Heart right ventricle (tissue), 16 donors: ENCODE data around the gene HYKK. TPM values are rescaled to one million over a fixed set of nuclear protein-coding genes. Genes with fewer than 3 reads are reported as not detected.

Experiments
- ATAC-seq, 8 donors: fragments of 200-7000 bp; cut with Tn5 transposase; one replicate each; pipeline ENCODE4 v1.9.1; 2020; ENCODE audit warnings: mild to moderate bottlenecking in 8 of 8, moderate library complexity in 8 of 8, moderate number of reproducible peaks in 1 of 8
- DNase-seq, 2 donors: peaks; one replicate each; pipeline ENCODE4 v3.0.0-alpha.2; 2020
- H3K27ac ChIP-seq, 10 donors: fragments of 200-600 bp; sonication (generic) in 2 of 10; one replicate each; pipeline versions ENCODE4 v1.5.0 to v1.8.0; 2020 to 2022; ENCODE audit warnings: mild to moderate bottlenecking in 3 of 10
- H3K27me3 ChIP-seq, 7 donors: fragments of 200-600 bp; one replicate each; pipeline ENCODE4 v1.8.0; 2021 to 2022; ENCODE audit warnings: mild to moderate bottlenecking in 2 of 7
- H3K36me3 ChIP-seq, 9 donors: fragments of 200-600 bp; sonication (generic) in 1 of 9; one replicate each; pipeline versions ENCODE4 v1.5.0 to v1.8.0; 2020 to 2022; ENCODE audit warnings: mild to moderate bottlenecking in 2 of 9
- H3K4me1 ChIP-seq, 9 donors: fragments of 200-600 bp; sonication (generic) in 1 of 9; one replicate each; pipeline versions ENCODE4 v1.5.0 to v1.8.0; 2020 to 2022; ENCODE audit warnings: mild to moderate bottlenecking in 4 of 9
- H3K4me3 ChIP-seq, 10 donors: fragments of 200-600 bp; sonication (generic) in 2 of 10; one replicate each; pipeline versions ENCODE4 v1.5.0 to v1.8.0; 2020 to 2022; ENCODE audit warnings: mild to moderate bottlenecking in 7 of 10, moderate library complexity in 2 of 10
- H3K9me3 ChIP-seq, 11 donors: fragments of 200-600 bp in 10 of 11; sonication (generic) in 2 of 11; one replicate each; pipeline versions ENCODE4 v1.5.0 to v1.8.0; 2013 to 2022; ENCODE audit warnings: mild to moderate bottlenecking in 2 of 11, control low read depth in 1 of 11, moderate library complexity in 1 of 11
- CTCF ChIP-seq, 9 donors: fragments of 200-600 bp; sonication (generic) in 2 of 9; IDR thresholded peaks; one replicate each; pipeline versions ENCODE4 v1.5.0 to v1.8.0; 2021 to 2022; ENCODE audit warnings: antibody characterized with exemption in 9 of 9, mild to moderate bottlenecking in 5 of 9, moderate library complexity in 1 of 9
- WGBS, 2 donors: extraction: QIAGEN DNeasy Blood & Tissue Kit; methylation state at CpG; one replicate each; pipeline ENCODE4 v1.1.7; 2013; ENCODE audit warnings: inconsistent platforms in 1 of 2; 5-methylcytosine and 5-hydroxymethylcytosine counted together
- intact Hi-C, 10 donors: fragments of 100-400 bp; cut with DNase I; formaldehyde crosslinking; loops; one replicate each; pipeline versions ENCODE4 v1.11.1 to v1.14.2; 2022
- polyA plus RNA-seq, 2 donors: library from polyadenylated mRNA; stranded (reverse); fragments of 200-250 nt; gene quantifications; one replicate each; pipeline ENCODE4 v1.2.3, GENCODE V29; 2013
- total RNA-seq, 10 donors: library from RNA; stranded (reverse); fragmentation: NEBNext Ultra II Directional in 3 of 10; extraction: Animal tissue kit (Norgen Biotek cat#: 25700) in 3 of 10; gene quantifications; one replicate each; pipeline versions ENCODE4 v1.2.1 to v1.2.4, GENCODE V29; 2021 to 2023
- donor health status: Arrhythmogenic right ventricular cardiomyopathy.
- donor health status: ischemic (EF 13 %, LVEDD 7.1; RV severe dilation, severe dysfunction).
- donor health status: healthy with polysubstance abuse.
- donor health status: DM: no; HTN: yes; CAD: no.
- donor health status: DM: no; HTN: no; CAD: no.
- donor health status: ischemic (EF 25% LVEDD 6.9; RV normal size, moderate dysfunction).
- donor health status: ischemic (EF 25% LVEDD 5.7; RV mildly dilated, moderate dysfunction).
- donor health status: healthy.
- donor health status: DM: yes; HTN: yes; CAD: no.
- donor health status: Ischemic cardiomyopathy.
- donor health status: ischemic (EF 35%, LVEDD 5.7; RV mildly dilated, moderate dysfunction).
- donor health status: nonischemic (EF 11% LVEDD 7.7; RV severe dilation, severe dysfunction).
- donor health status: DM: yes; HTN: yes; CAD: no.
- donor health status: PGD.
- donor health status: ischemic (EF 29% LVEDD 5.4; RV normal size, mild dysfunction).
- donor health status: nonischemic (EF 23%, LVEDD 6.1; RV moderate dilation, normal function).

The HYKK gene
- total and polyA plus RNA-seq, 12 donors, result 2.2 to 7.7 (median 6.7) TPM

GRCh38 chr15:78527325-78527724 lies 19.9 kb downstream of the HYKK start:
- no peaks in the 10 kb centered on the region for H3K9me3 ChIP-seq
- H3K4me3 ChIP-seq, result no peak overlapping the region
- WGBS, 2 donors, result 84 to 90% methylated on average over 5 of the region's 5 CpGs
- H3K27ac ChIP-seq, result no peak overlapping the region
- H3K27me3 ChIP-seq, result no peaks in the 10 kb centered on the region
- no peak for ATAC-seq
- no peak for TF ChIP-seq CTCF (IDR thresholded peaks at IDR 0.05)
- intact Hi-C loops, result no loop called here
- H3K4me1 ChIP-seq, result no peaks in the 10 kb centered on the region
- no peak for DNase-seq
- H3K36me3 ChIP-seq, result peaks cover 0 to 4% (median 0%) of the 10 kb centered on the region in 9 donors

GRCh38 chr15:78533331-78533730 lies 26.0 kb downstream of the HYKK start:
- Histone ChIP-seq H3K36me3 (peaks cover 0 to 8% (median 0%) of the 10 kb centered on the region in 9 donors), H3K4me3 (no peak overlapping the region), H3K4me1 (peaks cover 0 to 14% (median 0%) of the 10 kb centered on the region in 9 donors), H3K27ac (no peak overlapping the region), H3K9me3 (no peaks in the 10 kb centered on the region), H3K27me3 (no peaks in the 10 kb centered on the region)
- 60 to 61% methylated on average over 2 of the region's 2 CpGs for WGBS, 2 donors
- ATAC-seq (no peak), DNase-seq (no peak)
- intact Hi-C loops, result no loop called here
- TF ChIP-seq CTCF (IDR thresholded peaks at IDR 0.05), result no peak

GRCh38 chr15:78536134-78536533 lies 28.8 kb downstream of the HYKK start:
- no peak overlapping the region for H3K27ac ChIP-seq
- peaks cover 0 to 21% (median 4%) of the 10 kb centered on the region in 9 donors for H3K4me1 ChIP-seq
- intact Hi-C loops, result no loop called here
- no peak for ATAC-seq
- no peak for DNase-seq
- no peaks in the 10 kb centered on the region for H3K27me3 ChIP-seq
- TF ChIP-seq CTCF (IDR thresholded peaks at IDR 0.05), result no peak
- H3K9me3 ChIP-seq, result no peaks in the 10 kb centered on the region
- H3K4me3 ChIP-seq, result no peak overlapping the region
- 83 to 85% methylated on average over 1 of the region's 1 CpG for WGBS, 2 donors
- peaks cover 0 to 8% (median 0%) of the 10 kb centered on the region in 9 donors for H3K36me3 ChIP-seq

- H3K4me1 ChIP-seq, result peaks cover 5 to 33% (median 16%) of the 10 kb centered on the region in 9 donors
- TF ChIP-seq CTCF (IDR thresholded peaks at IDR 0.05), result no peak
- H3K27ac ChIP-seq, result peak overlapping the region; percentile 17 to 78 (median 50)
- ATAC-seq (peak in 1 of 8 donors; percentile 15), DNase-seq (no peak)
- no peaks in the 10 kb centered on the region for H3K27me3 ChIP-seq
- H3K9me3 ChIP-seq, result no peaks in the 10 kb centered on the region
- 58 to 71% methylated on average over 5 of the region's 5 CpGs for WGBS, 2 donors
- no peak overlapping the region for H3K4me3 ChIP-seq
- peaks cover 0 to 15% (median 4%) of the 10 kb centered on the region in 9 donors for H3K36me3 ChIP-seq
- intact Hi-C loops, result no loop called here
Measured at GRCh38 chr15:78537266-78537905, 30.0 kb downstream of the HYKK start.
